GM10248 (cell line): ENCODE measurements around the gene ARHGEF11.
"Not testable (repeated sequence)": the region's sequence is repeated elsewhere in the genome, so short reads cannot be mapped to it uniquely, and the experiment has no call there.

Experiments
- CTCF ChIA-PET: fragments of 300-600 bp; sonication (Branson Sonifier 250); formaldehyde crosslinking; extraction: SDS; loops from one replicate; lab custom pipeline; 2021; ENCODE audit warnings: antibody characterized with exemption; lab: Yijun Ruan, JAX
- POLR2A ChIA-PET: fragments of 350-650 bp; sonication (Branson Sonifier 250); formaldehyde crosslinking; extraction: SDS; loops from one replicate; lab custom pipeline; 2020; ENCODE audit warnings: antibody characterized with exemption; lab: Yijun Ruan, JAX
- DNase-seq: peaks from one replicate; pipeline ENCODE4 v3.0.0; 2012; ENCODE audit errors: extremely low spot score
- TF ChIP-seq, protein P1 (sequence below): IDR thresholded peaks from 2 replicates; pipeline ENCODE4 v1.5.1; 2012; ENCODE audit warnings: mild to moderate bottlenecking, low read depth; ENCODE audit errors: extremely low read depth, missing control alignments, control extremely low read depth

Gene ARHGEF11

DNA sequence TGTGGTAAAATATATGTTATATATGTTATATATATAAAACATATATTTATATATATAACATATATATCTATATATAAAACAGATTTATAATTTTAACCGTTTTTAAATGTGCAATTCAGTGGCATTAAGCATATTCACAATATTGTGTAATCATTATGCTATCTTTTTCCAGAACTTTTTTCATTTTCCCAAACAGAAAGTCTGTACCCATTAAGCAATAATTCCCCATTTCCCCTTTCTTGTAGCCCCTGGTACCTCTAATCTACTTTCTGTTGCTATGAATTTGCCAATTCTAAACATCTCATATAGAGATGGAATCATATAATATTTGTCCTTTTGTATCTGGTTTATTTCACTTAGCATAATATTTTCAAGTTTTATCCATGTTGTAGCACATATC, 10.7 kb upstream of the ARHGEF11 start:
- no peak for DNase-seq

DNA sequence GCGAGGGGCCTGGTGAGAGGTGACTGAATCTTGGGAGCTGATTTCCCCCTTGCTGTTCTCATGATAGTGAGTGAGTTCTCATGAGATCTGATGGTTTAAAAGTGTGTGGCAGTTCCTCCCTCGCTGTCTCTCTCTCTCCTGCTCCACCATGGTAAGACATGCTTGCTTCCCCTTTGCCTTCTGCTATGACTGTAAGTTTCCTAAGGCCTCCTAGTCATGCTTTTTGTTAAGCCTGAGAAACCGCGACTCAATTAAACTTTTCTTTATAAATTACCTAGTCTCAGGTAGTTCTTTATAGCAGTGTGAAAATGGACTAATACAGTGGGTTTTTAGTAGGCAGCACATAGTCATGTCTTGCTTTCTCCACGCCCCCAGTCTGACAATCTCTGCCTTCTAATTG, 10.2 kb upstream of the ARHGEF11 start:
- CTCF ChIA-PET, DNase-seq, POLR2A ChIA-PET: not testable (repeated sequence)

More for the DNA sequence above, 10.7 kb upstream of the ARHGEF11 start:
- ChIA-PET POLR2A (no interaction called here), CTCF (no interaction called here)
- TF ChIP-seq, protein P1, sequence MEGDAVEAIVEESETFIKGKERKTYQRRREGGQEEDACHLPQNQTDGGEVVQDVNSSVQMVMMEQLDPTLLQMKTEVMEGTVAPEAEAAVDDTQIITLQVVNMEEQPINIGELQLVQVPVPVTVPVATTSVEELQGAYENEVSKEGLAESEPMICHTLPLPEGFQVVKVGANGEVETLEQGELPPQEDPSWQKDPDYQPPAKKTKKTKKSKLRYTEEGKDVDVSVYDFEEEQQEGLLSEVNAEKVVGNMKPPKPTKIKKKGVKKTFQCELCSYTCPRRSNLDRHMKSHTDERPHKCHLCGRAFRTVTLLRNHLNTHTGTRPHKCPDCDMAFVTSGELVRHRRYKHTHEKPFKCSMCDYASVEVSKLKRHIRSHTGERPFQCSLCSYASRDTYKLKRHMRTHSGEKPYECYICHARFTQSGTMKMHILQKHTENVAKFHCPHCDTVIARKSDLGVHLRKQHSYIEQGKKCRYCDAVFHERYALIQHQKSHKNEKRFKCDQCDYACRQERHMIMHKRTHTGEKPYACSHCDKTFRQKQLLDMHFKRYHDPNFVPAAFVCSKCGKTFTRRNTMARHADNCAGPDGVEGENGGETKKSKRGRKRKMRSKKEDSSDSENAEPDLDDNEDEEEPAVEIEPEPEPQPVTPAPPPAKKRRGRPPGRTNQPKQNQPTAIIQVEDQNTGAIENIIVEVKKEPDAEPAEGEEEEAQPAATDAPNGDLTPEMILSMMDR = no peak

DNA sequence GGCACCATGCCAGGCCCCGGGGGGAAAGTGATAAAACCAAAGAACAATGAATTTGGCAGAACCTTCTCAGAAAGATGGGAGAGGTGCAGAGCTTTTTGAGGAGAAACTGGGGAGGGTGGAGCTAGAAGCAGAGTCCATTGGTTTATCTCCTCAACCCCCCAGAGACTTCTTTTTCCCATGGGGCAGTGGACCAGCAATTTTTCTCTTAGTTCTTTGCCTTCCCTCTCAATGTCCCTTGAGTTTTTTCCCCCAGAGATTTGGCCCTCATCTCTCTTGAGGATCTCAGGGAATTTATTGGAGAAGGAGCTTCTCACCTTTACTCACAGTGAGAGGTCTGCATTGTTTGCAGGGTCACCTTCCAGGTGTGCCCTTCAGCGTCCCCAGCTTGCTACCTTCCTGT, 5.3 kb upstream of the ARHGEF11 start:
- POLR2A ChIA-PET = no interaction called here
- TF ChIP-seq, protein P1 = no peak
- CTCF ChIA-PET = interaction anchor here (1.4 to 2.6 kb wide), 4 partner anchors 11 to 39 kb away, joined by 3 to 7 read pairs (median 6); no protein-coding TSS in a partner anchor
- DNase-seq = no peak

DNA sequence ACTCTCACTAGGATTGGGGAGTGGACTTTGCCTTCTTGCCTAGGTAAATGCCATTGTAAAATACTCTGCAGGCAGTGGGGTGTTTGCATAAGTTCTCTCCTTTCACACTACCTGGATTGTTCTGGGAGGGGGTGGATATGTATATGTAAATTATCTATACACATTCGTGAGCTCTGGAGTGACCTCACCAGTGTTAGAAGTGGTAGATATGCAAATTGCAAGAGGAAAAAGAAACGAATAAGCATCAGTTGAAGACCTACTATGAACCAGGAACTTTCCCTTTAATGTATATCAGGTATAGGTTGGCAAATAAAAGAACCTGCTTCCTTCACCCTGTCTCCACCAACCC, 1.5 kb upstream of the ARHGEF11 start:
- CTCF ChIA-PET = interaction anchor here (1.5 kb wide), 1 partner anchor 43 kb away, joined by 4 read pairs; no protein-coding TSS in a partner anchor
- POLR2A ChIA-PET = no interaction called here
- TF ChIP-seq, protein P1 = no peak
- DNase-seq = no peak

DNA sequence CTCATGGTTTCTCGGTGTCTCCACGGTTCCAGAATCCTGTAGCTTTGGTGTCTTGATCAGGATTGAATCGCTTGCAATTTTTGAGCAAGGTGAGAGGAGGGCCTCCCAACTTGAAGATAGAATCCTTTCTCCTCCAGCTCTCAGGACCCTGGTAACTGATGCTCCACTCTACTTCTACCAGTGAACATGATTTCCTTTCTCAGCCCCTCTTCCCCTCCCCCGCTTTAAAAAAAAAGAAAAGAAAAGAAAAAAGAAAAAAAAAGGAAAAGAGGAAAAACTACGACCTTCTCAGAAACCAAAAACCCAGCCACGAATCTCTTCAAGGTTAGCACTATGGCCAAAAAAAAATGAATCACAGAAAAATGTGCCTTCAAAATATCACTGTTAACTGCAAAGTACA, 1.2 kb downstream of the ARHGEF11 start:
- POLR2A ChIA-PET = no interaction called here
- no peak for DNase-seq
- TF ChIP-seq, protein P1 = no peak
- CTCF ChIA-PET = interaction anchor here (0.5 to 1.7 kb wide), 5 partner anchors 17 to 482 kb away, joined by 3 to 7 read pairs (median 3); no protein-coding TSS in a partner anchor

DNA sequence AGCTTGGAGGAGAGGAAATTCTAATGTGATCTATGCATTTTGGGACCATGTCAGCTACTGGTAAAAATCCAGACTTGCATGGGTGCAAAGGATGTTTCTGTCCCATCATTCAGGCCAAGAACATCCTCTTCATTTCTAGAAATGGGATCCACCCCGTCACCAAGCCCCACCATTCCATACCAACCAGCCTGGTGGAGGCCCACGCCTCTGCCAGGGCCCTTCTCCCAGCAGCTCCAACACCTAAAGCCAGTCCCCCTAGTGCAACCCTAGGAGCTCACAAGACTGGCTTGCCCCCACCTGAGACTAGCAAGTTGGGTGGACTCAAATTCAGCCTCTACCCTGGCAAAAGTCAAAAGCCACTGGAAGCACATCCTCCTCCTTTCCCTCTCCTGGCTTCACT, 1.9 kb downstream of the ARHGEF11 start:
- ChIA-PET POLR2A (no interaction called here), CTCF (interaction anchor here (1.0 to 1.7 kb wide), 4 partner anchors 16 to 47 kb away, joined by 3 to 7 read pairs (median 4); no protein-coding TSS in a partner anchor)

DNA sequence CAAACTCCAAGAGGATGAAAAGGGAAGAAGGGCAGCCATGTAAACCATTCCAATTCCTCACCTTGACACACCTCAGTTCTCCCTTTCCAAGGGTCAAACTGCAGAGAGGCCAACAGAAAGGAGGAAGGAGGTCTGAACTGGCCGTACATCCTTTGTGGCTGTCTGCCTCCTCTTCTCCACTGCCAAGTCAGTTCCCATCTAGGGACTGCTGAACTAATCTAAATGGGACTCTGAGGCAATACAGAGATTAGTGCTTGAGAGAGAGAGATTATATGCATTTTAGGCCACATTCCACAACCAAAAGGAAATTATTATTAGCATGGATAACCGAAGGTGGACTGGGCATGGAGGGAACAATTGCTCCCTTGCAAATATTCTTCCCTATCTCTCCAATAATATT, 2.7 kb downstream of the ARHGEF11 start:
- POLR2A ChIA-PET = no interaction called here
- DNase-seq = no peak
- TF ChIP-seq, protein P1 = no peak
- CTCF ChIA-PET = interaction anchor here (1.0 kb wide), 1 partner anchor 31 kb away, joined by 4 read pairs; no protein-coding TSS in a partner anchor

More for the DNA sequence above, 1.9 kb downstream of the ARHGEF11 start:
- TF ChIP-seq, protein P1 = no peak
- DNase-seq = no peak
